ENCODE results near the gene LITAF.

DNA sequence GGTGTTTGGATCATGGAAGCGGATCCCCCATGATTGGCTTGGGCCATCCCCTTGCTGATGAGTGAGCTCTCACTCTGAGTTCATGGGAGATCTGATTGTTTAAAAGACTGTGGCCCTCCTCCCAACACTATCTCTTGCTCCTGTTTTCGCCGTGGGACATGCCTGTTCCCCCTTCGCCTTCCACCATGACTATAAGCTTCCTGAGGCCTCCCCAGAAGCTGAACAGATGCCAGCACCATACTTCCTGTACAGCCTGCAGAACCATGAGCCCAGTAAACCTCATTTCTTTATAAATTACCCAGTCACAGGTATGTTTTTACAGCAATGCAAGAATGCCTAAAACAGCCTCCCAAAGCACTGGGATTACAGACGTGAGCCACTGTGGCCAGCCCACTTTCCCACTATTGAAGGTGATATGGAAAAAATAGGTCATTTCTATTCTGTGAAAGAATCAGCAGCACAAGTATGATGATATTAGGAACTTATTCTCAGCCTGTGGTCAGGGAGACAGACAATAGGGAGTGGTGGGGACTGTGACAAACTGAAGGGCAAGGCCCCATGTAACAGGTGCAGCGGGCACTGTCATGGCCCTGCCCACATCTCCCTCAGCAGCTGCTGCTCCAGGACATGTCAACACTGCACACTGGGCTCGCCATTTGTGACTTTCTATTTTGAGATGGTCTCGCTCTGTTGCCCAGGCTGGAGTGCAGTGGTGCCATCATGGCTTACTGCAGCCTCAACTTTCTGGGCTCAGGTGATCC is 33.7 kb upstream of the LITAF start:
- TF ChIP-seq, protein P1, sequence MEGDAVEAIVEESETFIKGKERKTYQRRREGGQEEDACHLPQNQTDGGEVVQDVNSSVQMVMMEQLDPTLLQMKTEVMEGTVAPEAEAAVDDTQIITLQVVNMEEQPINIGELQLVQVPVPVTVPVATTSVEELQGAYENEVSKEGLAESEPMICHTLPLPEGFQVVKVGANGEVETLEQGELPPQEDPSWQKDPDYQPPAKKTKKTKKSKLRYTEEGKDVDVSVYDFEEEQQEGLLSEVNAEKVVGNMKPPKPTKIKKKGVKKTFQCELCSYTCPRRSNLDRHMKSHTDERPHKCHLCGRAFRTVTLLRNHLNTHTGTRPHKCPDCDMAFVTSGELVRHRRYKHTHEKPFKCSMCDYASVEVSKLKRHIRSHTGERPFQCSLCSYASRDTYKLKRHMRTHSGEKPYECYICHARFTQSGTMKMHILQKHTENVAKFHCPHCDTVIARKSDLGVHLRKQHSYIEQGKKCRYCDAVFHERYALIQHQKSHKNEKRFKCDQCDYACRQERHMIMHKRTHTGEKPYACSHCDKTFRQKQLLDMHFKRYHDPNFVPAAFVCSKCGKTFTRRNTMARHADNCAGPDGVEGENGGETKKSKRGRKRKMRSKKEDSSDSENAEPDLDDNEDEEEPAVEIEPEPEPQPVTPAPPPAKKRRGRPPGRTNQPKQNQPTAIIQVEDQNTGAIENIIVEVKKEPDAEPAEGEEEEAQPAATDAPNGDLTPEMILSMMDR (IDR thresholded peaks at IDR 0.05 in 2 of 3, conservative IDR thresholded peaks at IDR 0.05 in 1 of 3; ENCODE audit: borderline replicate concordance in 1 of 3, insufficient read depth in 1 of 3, low read depth in 2 of 3, low read length in 2 of 3): no peak
- TF ChIP-seq YY1 (IDR thresholded peaks at IDR 0.05; ENCODE audit: extremely low read depth, insufficient replicate concordance, low read depth, low read length) (no peak), EZH2phosphoT487 (IDR thresholded peaks at IDR 0.05; ENCODE audit: borderline replicate concordance) (no peak), POLR2A (IDR thresholded peaks at IDR 0.05; ENCODE audit: borderline replicate concordance, extremely low read depth, insufficient read depth, insufficient read length) (no peak)

All from HCT116 (cell line).